Left ventricle myocardium inferior (tissue), 1 donor: ENCODE measurements around the gene HTR3D. TPM values are rescaled to one million over a fixed set of nuclear protein-coding genes. Genes with fewer than 3 reads are reported as not detected.
A peak's percentile ranks its signal among the peaks of the same experiment; 100 is the strongest.
"Not testable (repeated sequence)": the region's sequence is repeated elsewhere in the genome, so short reads cannot be mapped to it uniquely, and the experiment has no call there.

Experiments used
- DNase-seq: peaks from one replicate; pipeline ENCODE4 v3.0.0-alpha.2; 2020
- H3K27ac ChIP-seq: fragments of 200-600 bp; replicated peaks from 2 replicates; pipeline ENCODE4 v1.8.0; 2021
- H3K27me3 ChIP-seq: fragments of 200-600 bp; 2 replicates; pipeline ENCODE4 v1.8.0; 2021; ENCODE audit warnings: low read depth
- H3K36me3 ChIP-seq: fragments of 200-600 bp; 2 replicates; pipeline ENCODE4 v1.8.0; 2021
- H3K4me1 ChIP-seq: fragments of 200-600 bp; 2 replicates; pipeline ENCODE4 v1.8.0; 2021
- H3K4me3 ChIP-seq: fragments of 200-600 bp; 2 replicates; pipeline ENCODE4 v1.8.0; 2021; ENCODE audit warnings: mild to moderate bottlenecking, moderate library complexity
- H3K9me3 ChIP-seq: fragments of 200-600 bp; replicated peaks from 2 replicates; pipeline ENCODE4 v1.8.0; 2021
- CTCF ChIP-seq: fragments of 200-600 bp; IDR thresholded peaks from 2 replicates; pipeline ENCODE4 v1.8.0; 2021; ENCODE audit warnings: antibody characterized with exemption, mild to moderate bottlenecking, borderline replicate concordance
- intact Hi-C: fragments of 100-400 bp; cut with micrococcal nuclease; formaldehyde crosslinking; loops from one replicate; pipeline ENCODE4 v1.11.0; 2022
- total RNA-seq: library from RNA; stranded (reverse); fragmentation: NEBNext Ultra II Directional; extraction: Animal tissue kit (Norgen Biotek cat#: 25700); gene quantifications from one replicate; pipeline ENCODE4 v1.2.1, GENCODE V29; 2021
- donor health status: DM: no; HTN: yes; CAD: no; lungs with severe emphysema.

HTR3D gene
- total RNA-seq, 1 donor from 2014 or later = not detected

GRCh38 chr3:184029443-184029842, 2.1 kb upstream of the HTR3D start:
- H3K36me3 ChIP-seq = no peaks in the 10 kb centered on the region
- peaks cover 8% of the 10 kb centered on the region for H3K27me3 ChIP-seq
- no peak overlapping the region for H3K27ac ChIP-seq
- intact Hi-C loops = no loop called here
- no peak overlapping the region for H3K4me3 ChIP-seq
- no peak for TF ChIP-seq CTCF
- no peak for DNase-seq
- H3K4me1 ChIP-seq = no peaks in the 10 kb centered on the region
- H3K9me3 ChIP-seq = no peaks in the 10 kb centered on the region

- H3K4me3 ChIP-seq = no peak overlapping the region
- no peaks in the 10 kb centered on the region for H3K4me1 ChIP-seq
- no peaks in the 10 kb centered on the region for H3K36me3 ChIP-seq
- TF ChIP-seq CTCF = no peak
- H3K27ac ChIP-seq = no peak overlapping the region
- peaks cover 10% of the 10 kb centered on the region for H3K27me3 ChIP-seq
- H3K9me3 ChIP-seq = no peaks in the 10 kb centered on the region
- DNase-seq = no peak
- intact Hi-C loops = no loop called here
Measured at GRCh38 chr3:184030536-184030935, 1.0 kb upstream of the HTR3D start.

- TF ChIP-seq CTCF = no peak
- intact Hi-C loops = no loop called here
- Histone ChIP-seq H3K36me3 (no peaks in the 10 kb centered on the region), H3K9me3 (no peaks in the 10 kb centered on the region), H3K27ac (no peak overlapping the region), H3K27me3 (peaks cover 11% of the 10 kb centered on the region), H3K4me1 (no peaks in the 10 kb centered on the region), H3K4me3 (no peak overlapping the region)
- DNase-seq = no peak
Measured at GRCh38 chr3:184037816-184038215, 6.3 kb downstream of the HTR3D start.

- H3K27ac ChIP-seq, DNase-seq, H3K4me3 ChIP-seq, H3K36me3 ChIP-seq, H3K9me3 ChIP-seq, H3K4me1 ChIP-seq, intact Hi-C loops: not testable (repeated sequence)
- H3K27me3 ChIP-seq = peaks cover 11% of the 10 kb centered on the region
Measured at GRCh38 chr3:184038307-184038706, 6.8 kb downstream of the HTR3D start.

- Histone ChIP-seq H3K9me3 (no peaks in the 10 kb centered on the region), H3K4me1 (no peaks in the 10 kb centered on the region), H3K4me3 (no peak overlapping the region), H3K27ac (no peak overlapping the region), H3K27me3 (peaks cover 11% of the 10 kb centered on the region), H3K36me3 (no peaks in the 10 kb centered on the region)
- no peak for TF ChIP-seq CTCF
- no peak for DNase-seq
- intact Hi-C loops = no loop called here
Measured at GRCh38 chr3:184039414-184039813, 7.9 kb downstream of the HTR3D start.

- no peaks in the 10 kb centered on the region for H3K36me3 ChIP-seq
- H3K27ac ChIP-seq = no peak overlapping the region
- no peaks in the 10 kb centered on the region for H3K9me3 ChIP-seq
- no peaks in the 10 kb centered on the region for H3K4me1 ChIP-seq
- H3K4me3 ChIP-seq = no peak overlapping the region
- intact Hi-C loops = no loop called here
- TF ChIP-seq CTCF = peak; percentile 29
- DNase-seq = no peak
- peaks cover 10% of the 10 kb centered on the region for H3K27me3 ChIP-seq
Measured at GRCh38 chr3:184040010-184040409, 8.5 kb downstream of the HTR3D start.
